Activated T-helper 1 cell treated with Interleukin-2 at 50 U/mL for 16 hours (primary cell): Measurements from ENCODE around the gene CFAP20DC.
"Not testable (repeated sequence)": the region's sequence is repeated elsewhere in the genome, so short reads cannot be mapped to it uniquely, and the experiment has no call there.

Source experiments
- DNase-seq: peaks from one replicate; pipeline ENCODE4 v3.0.0-alpha.2; 2020; ENCODE audit warnings: low read depth

The CFAP20DC gene

GRCh38 chr3:58867621-58868020 lies 182.2 kb downstream of the CFAP20DC start:
- no peak for DNase-seq

GRCh38 chr3:58866079-58866478 lies 183.7 kb downstream of the CFAP20DC start:
- DNase-seq: no peak

GRCh38 chr3:58864480-58864879 lies 185.3 kb downstream of the CFAP20DC start:
- DNase-seq: no peak

GRCh38 chr3:58863206-58863605 lies 186.6 kb downstream of the CFAP20DC start:
- DNase-seq: no peak

DNA sequence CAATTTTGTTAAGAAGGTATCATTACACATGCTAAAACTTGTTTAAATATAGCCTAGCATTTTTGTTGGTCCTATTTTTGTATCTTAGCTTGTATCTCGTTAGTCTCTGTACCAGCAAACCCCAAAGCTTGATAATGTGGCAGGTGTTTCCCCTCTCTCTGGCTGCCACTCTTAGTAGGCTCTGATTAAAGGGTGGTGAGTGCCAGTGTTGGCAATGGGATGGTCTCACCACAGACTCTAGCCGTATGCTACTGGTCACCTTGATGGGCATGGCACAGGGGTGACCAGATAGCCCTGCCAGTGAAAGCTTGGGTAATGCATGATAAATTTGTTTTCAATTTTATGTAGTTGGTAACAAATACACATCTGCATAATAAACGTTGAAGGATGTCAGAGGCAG lies 188.3 kb downstream of the CFAP20DC start:
- no peak for DNase-seq

GRCh38 chr3:58858126-58858525 lies 191.7 kb downstream of the CFAP20DC start:
- DNase-seq: no peak

DNA sequence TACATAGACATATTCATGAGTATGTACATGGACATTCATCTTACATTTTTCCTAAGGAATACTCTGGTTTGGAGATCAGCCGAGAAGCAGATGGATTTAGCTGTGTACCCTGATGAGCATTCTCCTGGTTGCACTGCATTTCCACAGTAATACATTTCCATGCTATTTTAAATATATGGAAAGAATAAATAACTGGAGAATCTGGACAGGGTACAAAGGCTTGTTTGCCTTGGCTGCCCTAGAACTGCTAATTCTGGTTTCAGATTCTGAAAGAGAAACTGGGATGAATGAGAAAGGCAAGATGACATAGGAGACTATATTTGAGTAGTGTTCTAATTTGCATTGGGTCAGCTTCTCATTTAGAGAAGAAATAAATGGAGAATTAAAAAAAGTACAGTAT lies 192.4 kb downstream of the CFAP20DC start:
- DNase-seq: no peak

- DNase-seq: no peak
Measured at GRCh38 chr3:58848826-58849225, 201.0 kb downstream of the CFAP20DC start.

- not testable (repeated sequence) for DNase-seq
Measured at GRCh38 chr3:58842050-58842747, 207.6 kb downstream of the CFAP20DC start.

DNA sequence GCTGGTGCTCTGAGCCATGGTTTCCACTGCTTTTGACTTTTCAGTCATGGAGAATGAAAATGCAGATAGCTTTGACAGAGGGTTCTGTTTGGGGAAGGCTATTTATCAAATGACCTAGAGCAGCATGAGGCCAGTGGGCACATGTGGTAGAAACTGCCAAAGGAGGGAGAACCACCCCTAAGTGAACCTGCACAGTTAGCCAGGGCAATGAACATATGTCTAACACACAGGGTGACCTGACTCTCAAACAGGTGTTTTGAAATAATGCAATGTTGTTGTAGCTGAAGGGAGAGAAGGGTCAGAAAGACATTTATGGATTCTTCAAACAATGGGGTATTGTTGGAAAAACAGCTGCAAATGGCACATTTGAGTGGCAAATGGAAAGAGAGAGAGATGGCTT lies 208.9 kb downstream of the CFAP20DC start:
- no peak for DNase-seq

- no peak for DNase-seq
Measured at GRCh38 chr3:58839964-58840363, 209.9 kb downstream of the CFAP20DC start.

- DNase-seq: no peak
Measured at GRCh38 chr3:58839187-58839586, 210.6 kb downstream of the CFAP20DC start.

- DNase-seq: no peak
Measured at GRCh38 chr3:58837856-58838255, 212.0 kb downstream of the CFAP20DC start.

- no peak for DNase-seq
Measured at GRCh38 chr3:58837141-58837843, 212.5 kb downstream of the CFAP20DC start.

GRCh38 chr3:58835086-58835485 lies 214.7 kb downstream of the CFAP20DC start:
- no peak for DNase-seq

DNA sequence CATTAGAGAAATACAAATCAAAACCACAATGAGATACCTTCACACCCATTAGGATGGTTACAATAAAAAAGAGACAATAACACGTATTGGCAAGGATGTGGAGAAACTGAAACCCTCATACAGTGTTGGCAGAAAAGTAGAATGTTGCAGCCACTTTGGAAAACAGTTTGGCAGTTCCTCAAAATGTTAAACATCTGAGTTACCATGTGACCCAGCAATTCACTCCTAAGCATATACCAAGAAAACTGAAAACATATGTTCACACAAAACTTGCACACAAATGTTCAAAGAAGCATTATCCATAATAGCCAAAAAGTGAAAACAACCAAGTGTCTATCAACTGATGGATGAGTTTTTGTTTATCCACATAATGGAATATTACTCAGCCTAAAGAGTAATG lies 216.3 kb downstream of the CFAP20DC start:
- no peak for DNase-seq

GRCh38 chr3:58829321-58830000 lies 220.4 kb downstream of the CFAP20DC start:
- no peak for DNase-seq

GRCh38 chr3:58824777-58825176 lies 225.0 kb downstream of the CFAP20DC start:
- DNase-seq: no peak

DNA sequence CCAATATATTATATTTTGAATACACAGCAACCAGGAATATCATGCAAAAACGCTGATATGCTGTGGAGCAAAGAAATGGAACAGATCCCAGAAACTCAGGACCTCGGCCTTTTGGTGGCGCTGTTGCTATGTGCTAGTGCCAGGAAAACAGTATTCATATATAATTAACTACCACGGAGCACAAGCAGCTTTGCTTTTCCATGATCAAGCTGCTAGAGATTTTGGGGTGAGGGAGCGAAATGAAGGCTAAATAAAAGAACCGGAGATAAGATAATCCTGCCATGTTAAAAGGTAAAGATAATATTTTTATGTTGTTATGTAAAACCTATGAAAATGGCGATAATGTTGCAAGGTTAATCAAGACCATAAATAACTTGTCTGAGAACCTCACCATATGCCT lies 225.5 kb downstream of the CFAP20DC start:
- no peak for DNase-seq

GRCh38 chr3:58806551-58807244 lies 243.1 kb downstream of the CFAP20DC start:
- DNase-seq: not testable (repeated sequence)

- no peak for DNase-seq
Measured at GRCh38 chr3:58804914-58805313, 244.9 kb downstream of the CFAP20DC start.

- no peak for DNase-seq
Measured at GRCh38 chr3:58801541-58801940, 248.3 kb downstream of the CFAP20DC start.

DNA sequence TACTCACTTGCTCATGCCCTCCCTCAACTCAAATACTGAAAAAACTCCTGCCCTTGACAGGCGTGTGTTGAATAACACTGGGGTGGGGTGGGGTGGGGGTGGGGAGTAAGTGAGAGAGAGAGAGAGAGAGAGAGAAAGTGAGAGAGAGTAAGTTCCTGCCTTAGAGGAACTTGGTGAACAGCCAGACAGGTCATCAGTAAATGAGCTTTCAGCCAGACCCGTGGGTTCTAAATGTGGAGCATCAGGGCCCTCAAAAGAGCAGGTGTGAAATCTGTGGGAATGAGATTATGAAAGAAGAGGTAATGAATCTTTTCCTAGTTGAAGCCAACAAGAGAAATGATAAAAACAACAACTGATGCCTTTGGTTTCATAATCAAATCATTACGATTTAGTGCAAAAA lies 248.9 kb downstream of the CFAP20DC start:
- no peak for DNase-seq
